K562 (cell line): ENCODE measurements around the gene NAV2. TPM values are rescaled to one million over a fixed set of nuclear protein-coding genes. Genes with fewer than 3 reads are reported as not detected.

Source experiments
- C11orf30 ChIP-seq: fragments of 450-650 bp; IDR thresholded peaks from 2 replicates; pipeline ENCODE4 v1.6.1; 2016; ENCODE audit warnings: low read depth, mild to moderate bottlenecking
- EP400 ChIP-seq: fragments of 450-650 bp; IDR thresholded peaks from 2 replicates; pipeline ENCODE4 v1.6.1; 2017; ENCODE audit warnings: antibody characterized with exemption, mild to moderate bottlenecking, moderate library complexity
- GTF2E2 ChIP-seq: fragments of 200-800 bp; sonication (Bioruptor generic); IDR thresholded peaks from 2 replicates; pipeline ENCODE4 v1.6.1; 2016; ENCODE audit warnings: missing genetic modification characterization, missing compliant biosample characterization
- NELFE ChIP-seq: IDR thresholded peaks from 2 replicates; pipeline ENCODE4 v1.6.1; 2011; ENCODE audit warnings: mild to moderate bottlenecking; ENCODE audit not compliant: insufficient read depth, insufficient read length
- NFXL1 ChIP-seq: fragments of 450-650 bp; formaldehyde crosslinking; IDR thresholded peaks from 2 replicates; pipeline ENCODE4 v1.4.0; 2021; ENCODE audit warnings: mild to moderate bottlenecking
- PML ChIP-seq: IDR thresholded peaks from 2 replicates; pipeline ENCODE4 v1.6.1; 2012; ENCODE audit warnings: low read length, inconsistent platforms
- POLR2A ChIP-seq: fragments of 450-650 bp; conservative IDR thresholded peaks from 2 replicates; pipeline ENCODE4 v1.6.1; 2016
- PRMT5 ChIP-seq: sonication (generic); formaldehyde crosslinking; IDR thresholded peaks from 2 replicates; pipeline ENCODE4 v1.5.0; 2020; ENCODE audit warnings: missing genetic modification reagents
- RAD51 ChIP-seq: fragments of 450-650 bp; IDR thresholded peaks from 2 replicates; pipeline ENCODE4 v1.7.1; 2016; ENCODE audit warnings: low read depth, mild to moderate bottlenecking, borderline replicate concordance
- SAFB ChIP-seq: fragments of 200-400 bp; formaldehyde crosslinking; IDR thresholded peaks from 2 replicates; pipeline ENCODE4 v1.6.1; 2017; ENCODE audit warnings: low read depth, low read length, borderline replicate concordance
- TAF15 ChIP-seq: fragments of 200-400 bp; formaldehyde crosslinking; IDR thresholded peaks from 2 replicates; pipeline ENCODE4 v1.6.1; 2017; ENCODE audit warnings: mild to moderate bottlenecking, low read depth, low read length, moderate library complexity
- TBL1XR1 ChIP-seq, 2 experiments: IDR thresholded peaks; 2 replicates each; pipeline ENCODE4 v1.6.1; 2012; ENCODE audit warnings: improper control_type of control experiment in 2 of 2, low read length in 2 of 2, mild to moderate bottlenecking in 1 of 2
- polyA plus RNA-seq, 8 experiments: library from polyadenylated mRNA; depleted of rRNA in 4 of 8; stranded (reverse) in 5 of 8; unstranded in 3 of 8; fragments of >200 nt; fragmentation: Nextera tagmentation in 2 of 8; fragmentation: Illumina TruSeq in 1 of 8; extraction: Ambion mirVana in 2 of 8; extraction: Trizol in 1 of 8; gene quantifications; 2 replicates each; pipeline versions ENCODE4 v1.2.1 to v1.2.3, GENCODE V29; 2011 to 2014; ENCODE audit warnings: inconsistent platforms in 1 of 8, missing spikeins in 1 of 8
- total RNA-seq, 7 experiments: library from RNA; depleted of rRNA in 6 of 7; stranded (reverse); fragments of >200 nt in 6 of 7; fragmentation: Illumina TruSeq in 2 of 7; extraction: Trizol in 2 of 7; gene quantifications; 2 replicates each; pipeline versions ENCODE4 v1.2.1 to v1.2.3, GENCODE V29; 2011 to 2021; ENCODE audit warnings: low replicate concordance in 1 of 7
- TF ChIP-seq, protein P1 (sequence below): fragments of 150-350 bp; IDR thresholded peaks from 2 replicates; pipeline ENCODE4 v1.6.1; 2014; ENCODE audit warnings: low read depth, mild to moderate bottlenecking, low read length, borderline replicate concordance
- TF ChIP-seq, protein P2 (sequence below): fragments of 450-650 bp; IDR thresholded peaks from 2 replicates; pipeline ENCODE4 v1.6.1; 2018; ENCODE audit not compliant: partially characterized antibody
- TF ChIP-seq, protein P3 (sequence below): fragments of 450-650 bp; IDR thresholded peaks from 2 replicates; pipeline ENCODE4 v1.6.1; 2014; ENCODE audit warnings: low read depth, mild to moderate bottlenecking, moderate library complexity, borderline replicate concordance
- TF ChIP-seq, protein P4 (sequence below): fragments of 450-650 bp; formaldehyde crosslinking; IDR thresholded peaks from 2 replicates; pipeline ENCODE4 v1.4.0; 2022; ENCODE audit warnings: missing genetic modification characterization
- TF ChIP-seq, protein P5 (sequence below): fragments of 450-650 bp; IDR thresholded peaks from 2 replicates; pipeline ENCODE4 v1.7.0; 2016; ENCODE audit warnings: borderline replicate concordance

The NAV2 gene
- total and polyA plus RNA-seq, 9 of the 15 experiments (the other 6 are each of a cell fraction or from before 2014, with no cell fraction given): 0.03 to 0.35 (median 0.05) TPM

DNA sequence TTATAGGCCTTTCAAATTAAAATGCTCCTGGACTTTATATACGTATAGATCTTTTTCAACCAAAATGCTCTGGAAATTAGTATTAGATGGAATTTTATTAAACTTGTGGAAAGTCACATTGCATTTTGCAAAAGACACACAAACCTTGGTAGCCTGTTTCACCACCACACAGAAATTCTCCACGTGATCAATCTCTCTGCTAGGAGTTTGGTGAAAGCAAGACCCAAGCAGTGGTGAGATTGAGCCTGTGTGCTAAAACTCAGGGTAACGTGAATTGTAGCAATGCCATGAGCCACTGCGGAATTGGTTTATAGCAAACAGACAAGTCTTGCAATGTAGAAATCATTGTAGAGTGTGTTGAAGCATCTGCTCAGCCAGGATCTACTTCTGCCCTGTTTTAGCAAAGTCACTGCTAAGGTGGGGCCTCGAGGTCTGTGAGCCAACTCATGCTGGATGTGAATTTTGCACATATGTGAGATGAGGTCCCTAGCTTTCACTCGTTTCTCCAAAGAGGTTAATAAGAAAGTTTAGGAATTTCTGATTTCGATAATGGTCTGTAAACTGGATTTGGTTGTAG lies 262.9 kb downstream of the NAV2 start (continued):
- TF ChIP-seq, protein P1, sequence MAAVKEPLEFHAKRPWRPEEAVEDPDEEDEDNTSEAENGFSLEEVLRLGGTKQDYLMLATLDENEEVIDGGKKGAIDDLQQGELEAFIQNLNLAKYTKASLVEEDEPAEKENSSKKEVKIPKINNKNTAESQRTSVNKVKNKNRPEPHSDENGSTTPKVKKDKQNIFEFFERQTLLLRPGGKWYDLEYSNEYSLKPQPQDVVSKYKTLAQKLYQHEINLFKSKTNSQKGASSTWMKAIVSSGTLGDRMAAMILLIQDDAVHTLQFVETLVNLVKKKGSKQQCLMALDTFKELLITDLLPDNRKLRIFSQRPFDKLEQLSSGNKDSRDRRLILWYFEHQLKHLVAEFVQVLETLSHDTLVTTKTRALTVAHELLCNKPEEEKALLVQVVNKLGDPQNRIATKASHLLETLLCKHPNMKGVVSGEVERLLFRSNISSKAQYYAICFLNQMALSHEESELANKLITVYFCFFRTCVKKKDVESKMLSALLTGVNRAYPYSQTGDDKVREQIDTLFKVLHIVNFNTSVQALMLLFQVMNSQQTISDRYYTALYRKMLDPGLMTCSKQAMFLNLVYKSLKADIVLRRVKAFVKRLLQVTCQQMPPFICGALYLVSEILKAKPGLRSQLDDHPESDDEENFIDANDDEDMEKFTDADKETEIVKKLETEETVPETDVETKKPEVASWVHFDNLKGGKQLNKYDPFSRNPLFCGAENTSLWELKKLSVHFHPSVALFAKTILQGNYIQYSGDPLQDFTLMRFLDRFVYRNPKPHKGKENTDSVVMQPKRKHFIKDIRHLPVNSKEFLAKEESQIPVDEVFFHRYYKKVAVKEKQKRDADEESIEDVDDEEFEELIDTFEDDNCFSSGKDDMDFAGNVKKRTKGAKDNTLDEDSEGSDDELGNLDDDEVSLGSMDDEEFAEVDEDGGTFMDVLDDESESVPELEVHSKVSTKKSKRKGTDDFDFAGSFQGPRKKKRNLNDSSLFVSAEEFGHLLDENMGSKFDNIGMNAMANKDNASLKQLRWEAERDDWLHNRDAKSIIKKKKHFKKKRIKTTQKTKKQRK: no peak
- TF ChIP-seq NELFE (no peak), GTF2E2 (tag) (no peak), C11orf30 (peak; percentile 75), NFXL1 (CRISPR knock-in tag) (no peak), SAFB (no peak), EP400 (no peak), RAD51 (peak; percentile 51; the same call in 1 of the 2 replicates), TBL1XR1 (IDR thresholded peaks at IDR 0.05; ENCODE audit: low read length in 2 of 2) (no peak), TAF15 (no peak), POLR2A (no peak), PRMT5 (CRISPR knock-in tag) (no peak), PML (no peak)
- TF ChIP-seq, protein P2, sequence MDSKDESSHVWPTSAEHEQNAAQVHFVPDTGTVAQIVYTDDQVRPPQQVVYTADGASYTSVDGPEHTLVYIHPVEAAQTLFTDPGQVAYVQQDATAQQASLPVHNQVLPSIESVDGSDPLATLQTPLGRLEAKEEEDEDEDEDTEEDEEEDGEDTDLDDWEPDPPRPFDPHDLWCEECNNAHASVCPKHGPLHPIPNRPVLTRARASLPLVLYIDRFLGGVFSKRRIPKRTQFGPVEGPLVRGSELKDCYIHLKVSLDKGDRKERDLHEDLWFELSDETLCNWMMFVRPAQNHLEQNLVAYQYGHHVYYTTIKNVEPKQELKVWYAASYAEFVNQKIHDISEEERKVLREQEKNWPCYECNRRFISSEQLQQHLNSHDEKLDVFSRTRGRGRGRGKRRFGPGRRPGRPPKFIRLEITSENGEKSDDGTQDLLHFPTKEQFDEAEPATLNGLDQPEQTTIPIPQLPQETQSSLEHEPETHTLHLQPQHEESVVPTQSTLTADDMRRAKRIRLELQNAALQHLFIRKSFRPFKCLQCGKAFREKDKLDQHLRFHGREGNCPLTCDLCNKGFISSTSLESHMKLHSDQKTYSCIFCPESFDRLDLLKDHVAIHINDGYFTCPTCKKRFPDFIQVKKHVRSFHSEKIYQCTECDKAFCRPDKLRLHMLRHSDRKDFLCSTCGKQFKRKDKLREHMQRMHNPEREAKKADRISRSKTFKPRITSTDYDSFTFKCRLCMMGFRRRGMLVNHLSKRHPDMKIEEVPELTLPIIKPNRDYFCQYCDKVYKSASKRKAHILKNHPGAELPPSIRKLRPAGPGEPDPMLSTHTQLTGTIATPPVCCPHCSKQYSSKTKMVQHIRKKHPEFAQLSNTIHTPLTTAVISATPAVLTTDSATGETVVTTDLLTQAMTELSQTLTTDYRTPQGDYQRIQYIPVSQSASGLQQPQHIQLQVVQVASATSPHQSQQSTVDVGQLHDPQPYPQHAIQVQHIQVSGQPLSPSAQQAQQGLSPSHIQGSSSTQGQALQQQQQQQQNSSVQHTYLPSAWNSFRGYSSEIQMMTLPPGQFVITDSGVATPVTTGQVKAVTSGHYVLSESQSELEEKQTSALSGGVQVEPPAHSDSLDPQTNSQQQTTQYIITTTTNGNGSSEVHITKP: no peak
- TF ChIP-seq, protein P3, sequence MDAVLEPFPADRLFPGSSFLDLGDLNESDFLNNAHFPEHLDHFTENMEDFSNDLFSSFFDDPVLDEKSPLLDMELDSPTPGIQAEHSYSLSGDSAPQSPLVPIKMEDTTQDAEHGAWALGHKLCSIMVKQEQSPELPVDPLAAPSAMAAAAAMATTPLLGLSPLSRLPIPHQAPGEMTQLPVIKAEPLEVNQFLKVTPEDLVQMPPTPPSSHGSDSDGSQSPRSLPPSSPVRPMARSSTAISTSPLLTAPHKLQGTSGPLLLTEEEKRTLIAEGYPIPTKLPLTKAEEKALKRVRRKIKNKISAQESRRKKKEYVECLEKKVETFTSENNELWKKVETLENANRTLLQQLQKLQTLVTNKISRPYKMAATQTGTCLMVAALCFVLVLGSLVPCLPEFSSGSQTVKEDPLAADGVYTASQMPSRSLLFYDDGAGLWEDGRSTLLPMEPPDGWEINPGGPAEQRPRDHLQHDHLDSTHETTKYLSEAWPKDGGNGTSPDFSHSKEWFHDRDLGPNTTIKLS: no peak; the same call in 1 of the 2 replicates
- TF ChIP-seq, protein P4, sequence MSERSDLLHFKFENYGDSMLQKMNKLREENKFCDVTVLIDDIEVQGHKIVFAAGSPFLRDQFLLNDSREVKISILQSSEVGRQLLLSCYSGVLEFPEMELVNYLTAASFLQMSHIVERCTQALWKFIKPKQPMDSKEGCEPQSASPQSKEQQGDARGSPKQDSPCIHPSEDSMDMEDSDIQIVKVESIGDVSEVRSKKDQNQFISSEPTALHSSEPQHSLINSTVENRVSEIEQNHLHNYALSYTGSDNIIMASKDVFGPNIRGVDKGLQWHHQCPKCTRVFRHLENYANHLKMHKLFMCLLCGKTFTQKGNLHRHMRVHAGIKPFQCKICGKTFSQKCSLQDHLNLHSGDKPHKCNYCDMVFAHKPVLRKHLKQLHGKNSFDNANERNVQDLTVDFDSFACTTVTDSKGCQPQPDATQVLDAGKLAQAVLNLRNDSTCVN (CRISPR knock-in tag): no peak
- TF ChIP-seq, protein P5, sequence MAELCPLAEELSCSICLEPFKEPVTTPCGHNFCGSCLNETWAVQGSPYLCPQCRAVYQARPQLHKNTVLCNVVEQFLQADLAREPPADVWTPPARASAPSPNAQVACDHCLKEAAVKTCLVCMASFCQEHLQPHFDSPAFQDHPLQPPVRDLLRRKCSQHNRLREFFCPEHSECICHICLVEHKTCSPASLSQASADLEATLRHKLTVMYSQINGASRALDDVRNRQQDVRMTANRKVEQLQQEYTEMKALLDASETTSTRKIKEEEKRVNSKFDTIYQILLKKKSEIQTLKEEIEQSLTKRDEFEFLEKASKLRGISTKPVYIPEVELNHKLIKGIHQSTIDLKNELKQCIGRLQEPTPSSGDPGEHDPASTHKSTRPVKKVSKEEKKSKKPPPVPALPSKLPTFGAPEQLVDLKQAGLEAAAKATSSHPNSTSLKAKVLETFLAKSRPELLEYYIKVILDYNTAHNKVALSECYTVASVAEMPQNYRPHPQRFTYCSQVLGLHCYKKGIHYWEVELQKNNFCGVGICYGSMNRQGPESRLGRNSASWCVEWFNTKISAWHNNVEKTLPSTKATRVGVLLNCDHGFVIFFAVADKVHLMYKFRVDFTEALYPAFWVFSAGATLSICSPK: no peak
